Heart left ventricle (tissue), 16 donors: ENCODE measurements around the gene PDE3A. TPM values are rescaled to one million over a fixed set of nuclear protein-coding genes. Genes with fewer than 3 reads are reported as not detected.

Source experiments
- ATAC-seq, 4 donors: fragments of 200-7000 bp; cut with Tn5 transposase; one replicate each; pipeline ENCODE4 v1.9.1; 2020 to 2022; ENCODE audit warnings: moderate library complexity in 4 of 4, mild to moderate bottlenecking in 3 of 4, moderate number of reproducible peaks in 1 of 4
- DNase-seq, 5 donors: peaks; one replicate each; pipeline ENCODE4 v3.0.0-alpha.2; 2020
- H3K27ac ChIP-seq, 12 donors: fragments of 200-600 bp; sonication (generic) in 4 of 12; one replicate each; pipeline versions ENCODE4 v1.5.0 to v1.8.0; 2016 to 2022; ENCODE audit warnings: mild to moderate bottlenecking in 2 of 12
- H3K27me3 ChIP-seq, 9 donors: fragments of 200-600 bp; sonication (generic) in 2 of 9; one replicate each; pipeline versions ENCODE4 v1.5.1 to v1.8.0; 2016 to 2022; ENCODE audit warnings: mild to moderate bottlenecking in 3 of 9
- H3K36me3 ChIP-seq, 9 donors: fragments of 200-600 bp; sonication (generic) in 2 of 9; one replicate each; pipeline versions ENCODE4 v1.5.0 to v1.8.0; 2018 to 2022; ENCODE audit warnings: mild to moderate bottlenecking in 2 of 9
- H3K4me1 ChIP-seq, 12 donors: fragments of 200-600 bp; sonication (generic) in 4 of 12; one replicate each; pipeline versions ENCODE4 v1.5.0 to v1.8.0; 2016 to 2022; ENCODE audit warnings: mild to moderate bottlenecking in 3 of 12
- H3K4me3 ChIP-seq, 12 donors: fragments of 200-600 bp; sonication (generic) in 4 of 12; one replicate each; pipeline versions ENCODE4 v1.5.0 to v1.8.0; 2017 to 2022; ENCODE audit warnings: mild to moderate bottlenecking in 9 of 12, moderate library complexity in 4 of 12
- H3K9me3 ChIP-seq, 12 donors: fragments of 200-600 bp; sonication (generic) in 4 of 12; one replicate each; pipeline versions ENCODE4 v1.5.0 to v1.8.0; 2016 to 2022; ENCODE audit warnings: mild to moderate bottlenecking in 1 of 12
- POLR2A ChIP-seq, 2 donors: fragments of 450-650 bp; IDR thresholded peaks; one replicate each; pipeline ENCODE4 v1.6.1; 2017; ENCODE audit warnings: antibody characterized with exemption in 2 of 2, mild to moderate bottlenecking in 2 of 2, moderate library complexity in 2 of 2
- WGBS, 4 donors: extraction: QIAGEN DNeasy Blood & Tissue Kit in 2 of 4; methylation state at CpG; one replicate each; pipeline versions ENCODE4 v1.1.5 to v1.1.7; 2013 to 2018; 5-methylcytosine and 5-hydroxymethylcytosine counted together
- intact Hi-C, 10 donors: fragments of 100-400 bp; cut with DNase I; formaldehyde crosslinking; loops; one replicate each; pipeline versions ENCODE4 v1.11.1 to v1.14.2; 2022
- polyA plus RNA-seq, 2 donors: library from polyadenylated mRNA; stranded (reverse); fragments of 200-250 nt; gene quantifications; one replicate each; pipeline ENCODE4 v1.2.3, GENCODE V29; 2013
- total RNA-seq, 9 donors: library from RNA; depleted of rRNA in 2 of 9; stranded (reverse); fragments of >200 nt in 2 of 9; fragmentation: NEBNext Ultra II Directional in 3 of 9; extraction: Animal tissue kit (Norgen Biotek cat#: 25700) in 3 of 9; gene quantifications; one replicate each; pipeline versions ENCODE4 v1.1.0 to v1.2.4, GENCODE V29; 2016 to 2023
- TF ChIP-seq, protein P1 (sequence below), 12 donors: fragments of 200-600 bp; sonication (generic) in 4 of 12; IDR thresholded peaks; one replicate each; pipeline versions ENCODE4 v1.5.0 to v1.8.0; 2018 to 2022; ENCODE audit warnings: antibody characterized with exemption in 12 of 12, mild to moderate bottlenecking in 5 of 12
- donor health status: ischemic (EF 13 %, LVEDD 7.1; RV severe dilation, severe dysfunction).
- donor health status: healthy with polysubstance abuse.
- donor health status: DM: no; HTN: yes; CAD: no.
- donor health status: DM: no; HTN: no; CAD: no.
- donor health status: ischemic (EF 25% LVEDD 6.9; RV normal size, moderate dysfunction).
- donor health status: ischemic (EF 25% LVEDD 5.7; RV mildly dilated, moderate dysfunction).
- donor health status: healthy.
- donor health status: DM: yes; HTN: yes; CAD: no.
- donor health status: ischemic (EF 35%, LVEDD 5.7; RV mildly dilated, moderate dysfunction).
- donor health status: nonischemic (EF 11% LVEDD 7.7; RV severe dilation, severe dysfunction).
- donor health status: DM: yes; HTN: yes; CAD: no.
- donor health status: PGD.
- donor health status: ischemic (EF 29% LVEDD 5.4; RV normal size, mild dysfunction).
- donor health status: nonischemic (EF 23%, LVEDD 6.1; RV moderate dilation, normal function).

Gene PDE3A
- total and polyA plus RNA-seq, 11 donors = 44.5 to 295 (median 183) TPM

DNA sequence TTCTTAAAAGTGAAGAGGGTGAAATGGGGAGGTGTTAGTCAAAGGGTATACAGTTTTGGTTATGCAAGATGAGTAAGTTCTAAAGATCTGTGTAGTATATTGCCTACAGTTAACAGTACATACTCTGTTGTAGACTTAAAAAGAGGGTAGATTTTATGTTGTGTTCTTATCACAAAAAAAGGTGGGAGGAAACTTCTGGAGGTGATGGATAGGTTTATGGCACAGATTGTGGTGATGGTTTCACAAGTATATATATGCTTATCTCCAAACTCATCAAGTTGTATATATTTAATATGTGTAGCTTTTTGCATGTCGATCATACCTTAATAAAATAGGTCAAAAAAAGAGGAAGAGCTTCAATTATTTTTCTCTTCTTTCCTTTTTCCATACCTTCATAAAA, 64.0 kb downstream of the PDE3A start:
- Histone ChIP-seq H3K4me3 (no peak overlapping the region), H3K27me3 (no peaks in the 10 kb centered on the region), H3K36me3 (no peaks in the 10 kb centered on the region), H3K4me1 (peaks cover 0 to 76% (median 35%) of the 10 kb centered on the region in 12 donors), H3K27ac (peak overlapping the region in 3 of 12 donors; percentile 33 to 90 (median 79)), H3K9me3 (no peaks in the 10 kb centered on the region)
- TF ChIP-seq, protein P1, sequence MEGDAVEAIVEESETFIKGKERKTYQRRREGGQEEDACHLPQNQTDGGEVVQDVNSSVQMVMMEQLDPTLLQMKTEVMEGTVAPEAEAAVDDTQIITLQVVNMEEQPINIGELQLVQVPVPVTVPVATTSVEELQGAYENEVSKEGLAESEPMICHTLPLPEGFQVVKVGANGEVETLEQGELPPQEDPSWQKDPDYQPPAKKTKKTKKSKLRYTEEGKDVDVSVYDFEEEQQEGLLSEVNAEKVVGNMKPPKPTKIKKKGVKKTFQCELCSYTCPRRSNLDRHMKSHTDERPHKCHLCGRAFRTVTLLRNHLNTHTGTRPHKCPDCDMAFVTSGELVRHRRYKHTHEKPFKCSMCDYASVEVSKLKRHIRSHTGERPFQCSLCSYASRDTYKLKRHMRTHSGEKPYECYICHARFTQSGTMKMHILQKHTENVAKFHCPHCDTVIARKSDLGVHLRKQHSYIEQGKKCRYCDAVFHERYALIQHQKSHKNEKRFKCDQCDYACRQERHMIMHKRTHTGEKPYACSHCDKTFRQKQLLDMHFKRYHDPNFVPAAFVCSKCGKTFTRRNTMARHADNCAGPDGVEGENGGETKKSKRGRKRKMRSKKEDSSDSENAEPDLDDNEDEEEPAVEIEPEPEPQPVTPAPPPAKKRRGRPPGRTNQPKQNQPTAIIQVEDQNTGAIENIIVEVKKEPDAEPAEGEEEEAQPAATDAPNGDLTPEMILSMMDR (IDR thresholded peaks at IDR 0.05) = no peak
- no peak for TF ChIP-seq POLR2A (IDR thresholded peaks at IDR 0.05)
- intact Hi-C loops = no loop called here
- 71 to 95% (median 82%) methylated on average over 1 of the region's 1 CpG for WGBS, 4 donors
- DNase-seq (no peak), ATAC-seq (no peak)

- ATAC-seq = peak; percentile 21 to 52 (median 44)
- Histone ChIP-seq H3K27me3 (no peaks in the 10 kb centered on the region), H3K4me1 (peaks cover 0 to 94% (median 60%) of the 10 kb centered on the region in 12 donors), H3K9me3 (no peaks in the 10 kb centered on the region), H3K4me3 (no peak overlapping the region), H3K27ac (peak overlapping the region; percentile 1 to 94 (median 74)), H3K36me3 (no peaks in the 10 kb centered on the region)
- intact Hi-C loops = no loop called here
- 22 to 36% (median 29%) methylated on average over 3 of the region's 3 CpGs for WGBS, 4 donors
- TF ChIP-seq POLR2A (IDR thresholded peaks at IDR 0.05) = no peak
- TF ChIP-seq, protein P1 (IDR thresholded peaks at IDR 0.05) = no peak
- no peak for DNase-seq
Measured at GRCh38 chr12:20434996-20435395, 66.7 kb downstream of the PDE3A start.

- Histone ChIP-seq H3K27me3 (no peaks in the 10 kb centered on the region), H3K27ac (peak overlapping the region; percentile 19 to 94 (median 74)), H3K4me1 (peaks cover 0 to 91% (median 64%) of the 10 kb centered on the region in 12 donors), H3K4me3 (peak overlapping the region in 1 of 12 donors; percentile 6), H3K9me3 (no peaks in the 10 kb centered on the region), H3K36me3 (no peaks in the 10 kb centered on the region)
- peak in 3 of 4 donors; percentile 26 to 40 (median 33) for ATAC-seq
- DNase-seq = no peak
- TF ChIP-seq, protein P1 (IDR thresholded peaks at IDR 0.05) = no peak
- no peak for TF ChIP-seq POLR2A (IDR thresholded peaks at IDR 0.05)
- intact Hi-C loops = no loop called here
Measured at GRCh38 chr12:20436316-20436715, 68.0 kb downstream of the PDE3A start.

DNA sequence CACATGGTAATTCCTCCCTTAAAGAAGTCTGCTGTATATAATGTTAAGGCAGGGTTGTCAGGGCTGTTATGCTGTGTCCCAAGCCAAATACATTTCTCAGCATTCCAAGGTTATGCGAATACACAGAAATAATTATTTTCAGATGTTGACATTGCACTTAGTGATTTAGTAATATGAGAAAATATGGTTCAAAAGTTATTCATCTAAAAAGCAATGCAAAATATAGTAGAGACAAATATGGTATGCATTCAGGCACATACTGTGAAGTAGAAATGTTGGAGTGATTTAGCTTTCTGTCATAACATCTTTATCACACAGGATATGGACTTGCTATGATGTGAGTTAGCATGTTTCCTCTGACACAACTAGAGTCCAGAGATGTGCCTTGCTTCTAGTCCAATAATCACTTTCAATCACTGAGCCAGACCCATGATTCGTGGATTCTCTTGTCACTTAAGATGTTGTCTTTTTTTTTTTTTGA, 70.0 kb downstream of the PDE3A start:
- DNase-seq = no peak
- Histone ChIP-seq H3K4me3 (no peak overlapping the region), H3K27me3 (no peaks in the 10 kb centered on the region), H3K27ac (peak overlapping the region in 11 of 12 donors; percentile 15 to 94 (median 78)), H3K36me3 (no peaks in the 10 kb centered on the region), H3K4me1 (peaks cover 0 to 99% (median 65%) of the 10 kb centered on the region in 12 donors), H3K9me3 (no peaks in the 10 kb centered on the region)
- intact Hi-C loops = no loop called here
- no peak for ATAC-seq
- 41 to 59% (median 46%) methylated on average over 2 of the region's 2 CpGs for WGBS, 4 donors
- TF ChIP-seq, protein P1 (IDR thresholded peaks at IDR 0.05) = no peak
- no peak for TF ChIP-seq POLR2A (IDR thresholded peaks at IDR 0.05)
